Activated CD8-positive, alpha-beta memory T cell treated with anti-CD3 and anti-CD28 coated beads for 36 hours (primary cell): Measurements from ENCODE around the gene GCH1. TPM values are rescaled to one million over a fixed set of nuclear protein-coding genes. Genes with fewer than 3 reads are reported as not detected.
"Not testable (repeated sequence)": the region's sequence is repeated elsewhere in the genome, so short reads cannot be mapped to it uniquely, and the experiment has no call there.

Experiments
- CTCF ChIA-PET: fragments of 350-600 bp; sonication (Branson Sonifier 250); formaldehyde crosslinking; loops from one replicate; lab custom pipeline; 2021; ENCODE audit warnings: antibody characterized with exemption; lab: Charles Lee
- POLR2A ChIA-PET: fragments of 350-600 bp; sonication (Branson Sonifier 250); formaldehyde crosslinking; loops from one replicate; lab custom pipeline; 2021; ENCODE audit warnings: antibody characterized with exemption; lab: Charles Lee
- total RNA-seq, 2 experiments: library from RNA; stranded (reverse); gene quantifications; one replicate each; pipeline ENCODE4 v1.2.3, GENCODE V29; 2021

GCH1 gene
- total RNA-seq, 2 experiments from 2014 or later: 29.7 to 32.5 TPM

- POLR2A ChIA-PET: no interaction called here
- CTCF ChIA-PET: no interaction called here
Measured at GRCh38 chr14:54809767-54810166, 92.9 kb downstream of the GCH1 start.

- POLR2A ChIA-PET: no interaction called here
- CTCF ChIA-PET: interaction anchor here (2.4 to 6.0 kb wide), 2 partner anchors 34 to 245 kb away, joined by 12 to 32 read pairs; no protein-coding TSS in a partner anchor
Measured at GRCh38 chr14:54808326-54809161, 94.1 kb downstream of the GCH1 start.

GRCh38 chr14:54807881-54808280, 94.7 kb downstream of the GCH1 start:
- ChIA-PET POLR2A (no interaction called here), CTCF (interaction anchor here (0.6 to 6.0 kb wide), 3 partner anchors 33 to 312 kb away, joined by 3 to 32 read pairs (median 12); no protein-coding TSS in a partner anchor)

DNA sequence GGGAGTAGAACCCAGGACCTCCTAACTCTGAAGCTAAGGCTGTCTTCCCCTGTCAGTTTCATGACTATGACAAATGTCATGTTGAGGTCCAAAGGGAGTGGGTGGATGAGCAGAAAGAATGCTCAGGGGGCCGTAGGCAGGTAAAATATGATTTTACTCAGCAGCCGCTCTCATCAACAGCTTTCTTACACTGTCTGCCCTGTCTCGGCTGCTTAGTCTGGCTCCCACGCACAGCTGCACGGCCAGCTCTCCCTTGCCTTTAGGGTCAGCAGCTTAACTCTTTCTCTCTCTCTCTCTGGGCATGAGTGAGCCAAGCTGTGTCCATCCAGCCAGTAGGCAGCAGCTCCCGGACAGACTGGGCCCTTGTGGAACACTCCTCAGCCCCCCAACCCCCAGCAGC, 95.2 kb downstream of the GCH1 start:
- POLR2A ChIA-PET: no interaction called here
- CTCF ChIA-PET: interaction anchor here (0.6 to 6.0 kb wide), 3 partner anchors 32 to 311 kb away, joined by 3 to 32 read pairs (median 12); no protein-coding TSS in a partner anchor

DNA sequence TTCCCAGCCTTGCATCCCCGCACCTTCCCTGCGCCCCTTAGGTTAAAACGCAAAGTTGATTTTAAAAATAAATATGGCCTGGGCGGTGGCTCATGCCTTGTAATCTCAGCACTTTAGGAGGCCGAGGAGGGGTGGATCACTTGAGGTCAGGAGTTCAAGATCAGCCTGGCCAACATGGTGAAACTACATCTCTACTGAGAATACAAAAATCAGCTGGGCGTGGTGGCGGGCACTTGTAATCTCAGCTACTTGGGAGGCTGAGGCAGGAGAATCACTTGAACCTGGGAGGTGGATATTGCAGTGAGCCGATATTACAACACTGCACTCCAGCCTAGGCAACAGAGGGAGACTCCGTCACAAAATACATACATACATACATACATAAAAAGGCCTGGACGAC, 96.0 kb downstream of the GCH1 start:
- ChIA-PET CTCF (interaction anchor here (0.8 to 6.0 kb wide), 11 partner anchors 12 to 243 kb away, joined by 3 to 32 read pairs (median 5); partner anchors contain the start of gene SAMD4A), POLR2A (no interaction called here)

DNA sequence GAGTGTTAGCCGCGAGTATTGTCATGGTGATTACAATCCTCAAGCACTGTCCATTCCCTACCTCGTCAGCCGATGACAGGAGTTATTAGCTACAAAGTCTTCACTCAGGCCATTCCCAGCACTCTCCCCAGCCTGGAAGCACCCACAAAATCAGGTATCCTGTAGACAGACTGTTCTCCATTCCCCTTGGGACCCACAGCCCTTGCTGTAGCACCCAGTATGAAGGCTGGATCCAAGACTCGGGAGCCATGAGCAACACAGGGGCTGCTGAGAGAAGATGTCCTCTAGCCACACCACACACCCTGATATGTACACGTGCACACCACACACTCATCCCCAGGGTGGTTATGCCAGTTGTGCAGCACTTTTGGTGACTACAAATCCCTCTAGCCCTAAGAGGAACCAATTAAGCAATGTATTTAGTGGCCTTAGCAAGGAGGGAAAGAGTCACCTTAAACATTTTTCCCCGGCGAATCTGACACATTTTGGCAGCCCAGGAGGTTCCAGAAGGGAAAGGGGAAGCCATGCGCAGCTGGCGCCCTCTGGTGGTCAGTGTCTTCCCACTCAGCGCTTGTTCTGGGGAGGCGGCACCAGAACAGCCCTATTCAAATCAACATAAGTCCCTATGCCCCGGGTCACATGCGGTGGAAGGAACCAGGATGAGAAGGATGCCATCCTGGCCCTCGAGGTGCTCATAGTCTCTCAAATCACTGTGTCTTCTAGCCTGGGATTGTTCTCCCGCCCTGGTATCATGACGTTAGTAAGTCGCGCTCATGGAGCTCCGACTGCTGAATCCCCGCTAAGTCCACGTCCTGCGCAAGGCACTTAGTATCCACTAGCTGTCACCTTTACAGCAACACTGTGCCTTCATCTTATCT, 96.9 kb downstream of the GCH1 start:
- CTCF ChIA-PET: interaction anchor here (0.7 to 6.0 kb wide), 15 partner anchors 9 to 313 kb away, joined by 3 to 32 read pairs (median 3); partner anchors contain the start of gene SAMD4A
- POLR2A ChIA-PET: no interaction called here

DNA sequence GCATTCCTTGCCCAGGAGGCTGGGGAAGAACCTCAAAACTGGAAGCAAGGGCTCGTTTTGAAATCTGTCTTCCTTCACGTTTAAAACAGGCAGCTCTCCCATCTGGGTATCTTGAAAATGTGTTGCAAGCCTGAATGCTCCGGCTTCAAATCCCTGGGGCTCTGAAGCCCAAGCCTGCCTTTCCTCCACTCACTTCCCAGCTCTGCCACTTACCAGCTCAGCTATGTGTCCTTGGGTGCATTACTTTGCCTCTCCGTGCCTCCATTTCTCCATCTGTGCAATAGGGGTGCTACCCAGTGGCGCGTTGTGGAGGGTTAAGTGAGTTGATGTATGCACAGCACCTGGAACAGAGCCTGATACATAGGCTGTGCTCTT, 97.6 kb downstream of the GCH1 start:
- ChIA-PET CTCF (interaction anchor here (0.7 to 6.0 kb wide), 9 partner anchors 9 to 312 kb away, joined by 3 to 32 read pairs (median 3); no protein-coding TSS in a partner anchor), POLR2A (no interaction called here)

- ChIA-PET POLR2A (no interaction called here), CTCF (interaction anchor here (0.7 to 6.0 kb wide), 8 partner anchors 10 to 312 kb away, joined by 3 to 32 read pairs (median 4); partner anchors contain the start of gene SAMD4A)
Measured at GRCh38 chr14:54804538-54805041, 98.0 kb downstream of the GCH1 start.

- POLR2A ChIA-PET: no interaction called here
- CTCF ChIA-PET: interaction anchor here (1.4 to 6.0 kb wide), 7 partner anchors 10 to 240 kb away, joined by 3 to 32 read pairs (median 4); partner anchors contain the start of gene SAMD4A
Measured at GRCh38 chr14:54803926-54804537, 98.6 kb downstream of the GCH1 start.

DNA sequence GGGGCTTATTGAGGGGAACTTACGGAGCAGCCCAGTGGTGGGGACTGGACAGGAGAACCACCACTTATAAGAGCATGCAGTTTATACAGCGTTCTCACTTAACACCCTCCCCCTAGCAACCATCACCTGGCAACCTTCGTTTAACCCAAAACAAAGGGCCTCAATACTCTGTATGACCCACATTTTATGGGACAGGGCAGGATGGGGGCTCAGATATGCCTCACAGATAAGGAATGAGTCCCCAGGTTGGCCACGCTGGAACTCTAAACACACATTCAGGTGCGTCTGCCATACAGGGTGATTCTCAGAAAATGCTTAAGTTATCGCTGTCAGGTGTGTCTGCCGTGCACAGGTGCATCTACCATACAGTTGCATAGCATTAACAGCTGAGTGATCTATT, 99.2 kb downstream of the GCH1 start:
- ChIA-PET CTCF (interaction anchor here (1.5 to 6.0 kb wide), 4 partner anchors 28 to 239 kb away, joined by 3 to 32 read pairs (median 4); partner anchors contain the start of gene SAMD4A), POLR2A (no interaction called here)

- CTCF ChIA-PET, POLR2A ChIA-PET: not testable (repeated sequence)
Measured at GRCh38 chr14:54801482-54801881, 101.1 kb downstream of the GCH1 start.

GRCh38 chr14:54798465-54799124, 104.0 kb downstream of the GCH1 start:
- POLR2A ChIA-PET: no interaction called here
- CTCF ChIA-PET: no interaction called here

- POLR2A ChIA-PET: no interaction called here
- CTCF ChIA-PET: no interaction called here
Measured at GRCh38 chr14:54797986-54798385, 104.6 kb downstream of the GCH1 start.

DNA sequence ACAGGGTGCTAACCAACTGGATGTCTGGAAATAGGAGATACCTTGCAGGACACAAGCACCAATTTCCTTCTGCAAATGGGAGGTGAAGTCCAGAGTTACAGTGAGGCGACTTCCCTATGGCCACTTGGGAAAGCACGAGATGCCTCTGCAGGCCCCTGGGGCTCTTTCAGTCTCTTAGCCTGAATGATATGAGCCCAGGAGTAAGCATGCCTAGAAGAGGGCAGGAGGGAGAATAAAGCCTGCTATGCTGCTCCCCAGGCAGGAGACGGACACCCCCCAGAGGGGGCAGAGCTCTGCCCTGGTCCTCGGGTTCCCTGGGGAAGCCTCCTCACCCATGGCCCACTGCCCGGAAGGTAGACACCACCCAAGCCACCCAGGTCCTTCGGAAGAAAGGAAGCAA, 105.1 kb downstream of the GCH1 start:
- CTCF ChIA-PET: no interaction called here
- POLR2A ChIA-PET: no interaction called here

GRCh38 chr14:54796961-54797360, 105.7 kb downstream of the GCH1 start:
- ChIA-PET CTCF (no interaction called here), POLR2A (no interaction called here)

DNA sequence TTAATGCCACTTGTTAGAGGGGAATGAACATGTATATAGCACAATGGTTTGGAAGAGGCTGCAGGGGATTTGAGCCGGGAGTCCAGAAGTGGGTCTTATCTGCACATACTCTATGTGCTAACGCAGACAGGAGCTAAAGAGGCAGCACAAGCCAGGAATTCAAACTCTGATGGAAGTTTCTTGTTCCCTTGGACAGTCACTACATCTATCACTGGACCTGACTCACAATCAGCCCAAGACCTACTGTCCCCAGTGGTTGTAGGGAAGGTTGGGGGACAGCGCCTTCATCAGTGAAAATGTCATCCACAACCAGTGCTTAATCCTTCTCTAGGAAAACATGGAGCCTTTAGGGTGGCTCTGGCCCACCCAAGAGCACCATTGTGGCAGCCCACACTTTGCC, 107.8 kb downstream of the GCH1 start:
- POLR2A ChIA-PET: no interaction called here
- CTCF ChIA-PET: interaction anchor here (1.4 kb wide), 1 partner anchor 11 kb away, joined by 3 read pairs; no protein-coding TSS in a partner anchor

DNA sequence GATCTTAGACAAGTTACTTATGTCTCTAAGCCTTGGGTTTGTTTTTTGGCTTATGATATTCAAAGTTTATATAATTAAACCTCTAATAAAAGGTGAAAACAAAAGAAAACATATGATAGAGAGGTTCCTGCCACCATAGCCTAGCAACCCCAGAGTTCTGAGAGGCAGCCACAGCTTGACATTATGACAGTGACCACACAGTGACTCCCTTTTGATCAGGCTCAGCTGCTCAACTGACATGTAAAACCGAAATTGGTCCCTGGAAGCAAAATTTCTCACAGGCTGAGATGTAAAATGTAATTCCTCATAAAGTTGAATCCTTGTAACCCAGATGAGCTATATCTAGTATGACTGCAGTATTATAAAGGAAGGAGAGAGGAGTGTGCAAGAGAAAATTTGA, 108.5 kb downstream of the GCH1 start:
- POLR2A ChIA-PET: no interaction called here

GRCh38 chr14:54792288-54792687, 110.3 kb downstream of the GCH1 start:
- ChIA-PET CTCF (interaction anchor here (0.8 to 1.4 kb wide), 4 partner anchors 10 to 18 kb away, joined by 3 to 8 read pairs (median 3); no protein-coding TSS in a partner anchor), POLR2A (no interaction called here)

More for the DNA sequence above, 108.5 kb downstream of the GCH1 start:
- CTCF ChIA-PET: interaction anchor here (0.8 to 1.4 kb wide), 2 partner anchors 12 to 19 kb away, joined by 3 read pairs; no protein-coding TSS in a partner anchor
